Esophagus squamous epithelium (tissue), 4 donors: ENCODE results near the gene CLC.
"Not testable (repeated sequence)": the region's sequence is repeated elsewhere in the genome, so short reads cannot be mapped to it uniquely, and the experiment has no call there.

Source experiments
- POLR2A ChIP-seq, 4 donors: fragments of 450-650 bp; IDR thresholded peaks; one replicate each; pipeline ENCODE4 v1.6.1; 2017; ENCODE audit warnings: antibody characterized with exemption in 4 of 4, mild to moderate bottlenecking in 4 of 4, moderate library complexity in 3 of 4
- TF ChIP-seq, protein P1 (sequence below), 6 experiments: fragments of 450-650 bp in 4 of 6; fragments of 200-600 bp in 2 of 6; sonication (generic) in 2 of 6; IDR thresholded peaks; one replicate each; pipeline ENCODE4 v1.5.1; 2016 to 2019; ENCODE audit warnings: antibody characterized with exemption in 6 of 6, mild to moderate bottlenecking in 4 of 6, moderate library complexity in 4 of 6

- TF ChIP-seq, protein P1, sequence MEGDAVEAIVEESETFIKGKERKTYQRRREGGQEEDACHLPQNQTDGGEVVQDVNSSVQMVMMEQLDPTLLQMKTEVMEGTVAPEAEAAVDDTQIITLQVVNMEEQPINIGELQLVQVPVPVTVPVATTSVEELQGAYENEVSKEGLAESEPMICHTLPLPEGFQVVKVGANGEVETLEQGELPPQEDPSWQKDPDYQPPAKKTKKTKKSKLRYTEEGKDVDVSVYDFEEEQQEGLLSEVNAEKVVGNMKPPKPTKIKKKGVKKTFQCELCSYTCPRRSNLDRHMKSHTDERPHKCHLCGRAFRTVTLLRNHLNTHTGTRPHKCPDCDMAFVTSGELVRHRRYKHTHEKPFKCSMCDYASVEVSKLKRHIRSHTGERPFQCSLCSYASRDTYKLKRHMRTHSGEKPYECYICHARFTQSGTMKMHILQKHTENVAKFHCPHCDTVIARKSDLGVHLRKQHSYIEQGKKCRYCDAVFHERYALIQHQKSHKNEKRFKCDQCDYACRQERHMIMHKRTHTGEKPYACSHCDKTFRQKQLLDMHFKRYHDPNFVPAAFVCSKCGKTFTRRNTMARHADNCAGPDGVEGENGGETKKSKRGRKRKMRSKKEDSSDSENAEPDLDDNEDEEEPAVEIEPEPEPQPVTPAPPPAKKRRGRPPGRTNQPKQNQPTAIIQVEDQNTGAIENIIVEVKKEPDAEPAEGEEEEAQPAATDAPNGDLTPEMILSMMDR (IDR thresholded peaks at IDR 0.05): not testable (repeated sequence)
- TF ChIP-seq POLR2A (IDR thresholded peaks at IDR 0.05): not testable (repeated sequence)
Observed at GRCh38 chr19:39720144-39720543, 17.7 kb downstream of the CLC start.
